GM21619 (cell line): ENCODE results near the gene KY.

Source experiments
- ATAC-seq: cut with Tn5 transposase; IDR thresholded peaks from one replicate; pipeline ENCODE4 v1.9.1; 2021; ENCODE audit not compliant: unreplicated experiment

Gene KY

GRCh38 chr3:134672571-134672970 lies 21.7 kb upstream of the KY start:
- no peak for ATAC-seq

GRCh38 chr3:134667956-134668355 lies 17.1 kb upstream of the KY start:
- no peak for ATAC-seq

- no peak for ATAC-seq
These were observed 16.6 kb upstream of the KY start for GRCh38 chr3:134667406-134667805.

- no peak for ATAC-seq
These were observed 16.1 kb upstream of the KY start for GRCh38 chr3:134666885-134667284.

- ATAC-seq: no peak
These were observed 15.6 kb upstream of the KY start for GRCh38 chr3:134666466-134666865.

- no peak for ATAC-seq
These were observed 15.2 kb upstream of the KY start for GRCh38 chr3:134666052-134666451.

- ATAC-seq: no peak
These were observed 14.4 kb upstream of the KY start for GRCh38 chr3:134665243-134665642.

GRCh38 chr3:134663721-134664456 lies 13.1 kb upstream of the KY start:
- no peak for ATAC-seq

- no peak for ATAC-seq
These were observed 9.2 kb upstream of the KY start for GRCh38 chr3:134660046-134660441.

GRCh38 chr3:134659391-134660045 lies 8.7 kb upstream of the KY start:
- no peak for ATAC-seq

GRCh38 chr3:134658555-134658954 lies 7.7 kb upstream of the KY start:
- no peak for ATAC-seq

- no peak for ATAC-seq
These were observed 5.5 kb upstream of the KY start for GRCh38 chr3:134656211-134656800.

- ATAC-seq: no peak
These were observed 4.9 kb upstream of the KY start for GRCh38 chr3:134655706-134656105.

GRCh38 chr3:134654031-134654430 lies 3.2 kb upstream of the KY start:
- ATAC-seq: no peak

GRCh38 chr3:134652886-134653630 lies 2.2 kb upstream of the KY start:
- ATAC-seq: no peak

GRCh38 chr3:134652409-134652831 lies 1.6 kb upstream of the KY start:
- ATAC-seq: no peak

GRCh38 chr3:134651347-134652041 lies 672 bp upstream of the KY start:
- ATAC-seq: no peak

GRCh38 chr3:134649106-134649705 lies 1.6 kb downstream of the KY start:
- no peak for ATAC-seq

GRCh38 chr3:134647902-134648760 lies 2.7 kb downstream of the KY start:
- no peak for ATAC-seq

GRCh38 chr3:134646086-134646485 lies 4.7 kb downstream of the KY start:
- ATAC-seq: no peak
